NOMO-1 (cell line): ENCODE measurements around the gene LILRB4.
"Not testable (repeated sequence)": the region's sequence is repeated elsewhere in the genome, so short reads cannot be mapped to it uniquely, and the experiment has no call there.

Experiments
- DNase-seq, 2 experiments: peaks; one replicate each; lab custom pipeline; 2025; ENCODE audit not compliant: unreplicated experiment in 2 of 2; lab: John Stamatoyannopoulos, UW

Gene LILRB4

DNA sequence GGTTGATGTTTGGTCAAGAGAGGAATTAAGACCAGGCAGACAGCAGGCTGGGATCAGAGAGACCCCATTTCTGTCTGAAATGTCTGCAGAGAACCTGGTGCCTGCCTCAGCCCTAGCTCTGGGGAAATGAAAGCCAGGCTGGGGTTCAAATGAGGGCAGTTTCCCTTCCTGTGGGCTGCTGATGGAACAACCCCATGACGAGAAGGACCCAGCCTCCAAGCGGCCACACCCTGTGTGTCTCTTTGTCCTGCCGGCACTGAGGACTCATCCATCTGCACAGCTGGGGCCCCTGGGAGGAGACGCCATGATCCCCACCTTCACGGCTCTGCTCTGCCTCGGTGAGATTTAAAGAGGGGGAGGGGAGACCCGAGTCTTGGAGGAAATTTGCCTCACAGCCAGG, at the start of gene LILRB4:
Gene LILRB4 (plus strand): TSS at position 256 of the 400 bp plus-strand sequence. CDS start 49 bp downstream, at position 305.
- DNase-seq = peak; percentile 63 to 74

GRCh38 chr19:54614726-54615125, 48.1 kb upstream of the LILRB4 start:
- DNase-seq = no peak

- DNase-seq = no peak
These were observed 46.7 kb upstream of the LILRB4 start for GRCh38 chr19:54616057-54616456.

GRCh38 chr19:54616821-54617560, 45.8 kb upstream of the LILRB4 start:
- DNase-seq = no peak

GRCh38 chr19:54620464-54620863, 42.3 kb upstream of the LILRB4 start:
- no peak for DNase-seq

DNA sequence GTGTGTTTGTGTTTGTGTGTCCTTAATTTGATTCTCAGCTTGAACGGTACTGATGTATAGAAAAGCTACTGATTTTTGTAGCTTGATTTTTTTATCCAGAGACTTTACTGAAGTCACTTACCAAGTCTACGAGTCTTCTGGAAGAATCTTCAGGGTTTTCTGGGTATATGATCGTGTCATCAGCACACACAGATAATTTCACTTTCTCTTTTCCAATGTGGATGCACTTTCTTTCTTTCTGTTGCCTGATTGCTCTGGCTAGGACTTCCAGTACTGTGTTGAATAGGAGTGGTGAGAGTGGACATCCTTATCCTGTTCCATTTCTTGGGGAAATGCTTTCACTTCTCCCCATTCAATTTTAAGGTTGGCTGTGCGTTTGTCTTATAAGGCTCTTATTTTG, 40.4 kb upstream of the LILRB4 start:
- no peak for DNase-seq

GRCh38 chr19:54624234-54624633, 38.6 kb upstream of the LILRB4 start:
- DNase-seq = not testable (repeated sequence)

GRCh38 chr19:54624934-54625730, 37.7 kb upstream of the LILRB4 start:
- not testable (repeated sequence) for DNase-seq

DNA sequence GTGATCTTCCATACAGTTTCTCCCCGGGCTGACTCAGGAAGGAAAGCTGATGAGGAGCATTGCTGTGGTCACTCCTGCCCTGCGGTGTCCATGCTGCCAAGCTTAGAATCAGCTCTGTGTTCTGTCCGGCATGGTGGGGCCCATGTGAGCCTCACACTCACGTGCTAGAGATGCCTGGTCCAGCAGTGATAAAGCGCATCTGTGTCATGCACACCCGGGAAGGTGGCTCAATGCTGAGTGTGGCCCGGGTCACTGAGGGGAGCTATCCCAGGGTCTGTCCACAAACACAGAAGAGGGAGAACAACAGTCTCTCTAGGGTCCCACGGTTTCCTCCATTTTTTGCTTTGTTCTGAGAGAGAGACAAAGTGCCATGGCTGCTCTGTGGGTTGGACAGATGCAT, 36.0 kb upstream of the LILRB4 start:
- DNase-seq = no peak

- not testable (repeated sequence) for DNase-seq
These were observed 34.9 kb upstream of the LILRB4 start for GRCh38 chr19:54627912-54628311.

DNA sequence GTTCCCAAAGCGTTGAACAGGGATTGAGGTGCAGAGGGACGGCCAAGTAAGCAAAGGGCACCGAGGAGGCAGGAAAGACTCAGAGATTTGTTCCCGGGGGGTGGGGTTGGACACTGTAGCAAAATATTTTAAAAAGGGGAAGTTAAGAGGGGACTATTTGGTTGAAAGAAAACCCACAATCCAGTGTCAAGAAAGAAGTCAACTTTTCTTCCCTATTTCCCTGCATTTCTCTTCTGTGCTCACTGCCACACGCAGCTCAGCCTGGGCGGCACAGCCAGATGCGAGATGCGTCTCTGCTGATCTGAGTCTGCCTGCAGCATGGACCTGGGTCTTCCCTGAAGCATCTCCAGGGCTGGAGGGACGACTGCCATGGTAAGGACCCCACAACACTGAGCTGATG, 32.5 kb upstream of the LILRB4 start, which contains the start of gene LILRB1:
Gene LILRB1 (plus strand): TSS at position 223 of the 400 bp plus-strand sequence. CDS start 590 bp downstream, outside the sequence.
- DNase-seq = peak; percentile 42 to 71

GRCh38 chr19:54630782-54631181, 32.0 kb upstream of the LILRB4 start:
- DNase-seq = no peak

DNA sequence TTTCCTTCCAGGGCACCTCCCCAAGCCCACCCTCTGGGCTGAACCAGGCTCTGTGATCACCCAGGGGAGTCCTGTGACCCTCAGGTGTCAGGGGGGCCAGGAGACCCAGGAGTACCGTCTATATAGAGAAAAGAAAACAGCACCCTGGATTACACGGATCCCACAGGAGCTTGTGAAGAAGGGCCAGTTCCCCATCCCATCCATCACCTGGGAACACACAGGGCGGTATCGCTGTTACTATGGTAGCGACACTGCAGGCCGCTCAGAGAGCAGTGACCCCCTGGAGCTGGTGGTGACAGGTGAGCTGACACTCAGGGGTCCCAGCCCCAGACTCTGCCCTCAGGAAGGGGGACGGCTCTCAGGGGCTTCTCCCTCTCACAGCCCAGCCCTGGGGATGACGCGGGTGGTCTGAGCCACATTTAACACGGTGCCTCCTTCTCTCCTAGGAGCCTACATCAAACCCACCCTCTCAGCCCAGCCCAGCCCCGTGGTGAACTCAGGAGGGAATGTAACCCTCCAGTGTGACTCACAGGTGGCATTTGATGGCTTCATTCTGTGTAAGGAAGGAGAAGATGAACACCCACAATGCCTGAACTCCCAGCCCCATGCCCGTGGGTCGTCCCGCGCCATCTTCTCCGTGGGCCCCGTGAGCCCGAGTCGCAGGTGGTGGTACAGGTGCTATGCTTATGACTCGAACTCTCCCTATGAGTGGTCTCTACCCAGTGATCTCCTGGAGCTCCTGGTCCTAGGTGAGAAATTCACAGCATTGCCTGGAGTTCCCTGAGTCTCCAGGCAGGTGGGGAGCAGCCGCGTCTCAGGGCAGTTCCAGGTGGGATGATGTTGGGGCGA, 31.1 kb upstream of the LILRB4 start:
- not testable (repeated sequence) for DNase-seq

DNA sequence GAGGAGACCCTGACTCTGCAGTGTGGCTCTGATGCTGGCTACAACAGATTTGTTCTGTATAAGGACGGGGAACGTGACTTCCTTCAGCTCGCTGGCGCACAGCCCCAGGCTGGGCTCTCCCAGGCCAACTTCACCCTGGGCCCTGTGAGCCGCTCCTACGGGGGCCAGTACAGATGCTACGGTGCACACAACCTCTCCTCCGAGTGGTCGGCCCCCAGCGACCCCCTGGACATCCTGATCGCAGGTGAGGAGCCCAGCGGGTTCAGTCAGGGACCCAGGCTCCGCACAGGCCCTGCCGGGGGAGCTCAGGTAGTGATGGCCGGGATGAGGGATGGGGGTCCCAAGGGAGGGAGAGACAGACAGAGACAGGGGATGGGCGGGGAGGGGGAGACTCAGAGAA, 30.3 kb upstream of the LILRB4 start:
- not testable (repeated sequence) for DNase-seq

DNA sequence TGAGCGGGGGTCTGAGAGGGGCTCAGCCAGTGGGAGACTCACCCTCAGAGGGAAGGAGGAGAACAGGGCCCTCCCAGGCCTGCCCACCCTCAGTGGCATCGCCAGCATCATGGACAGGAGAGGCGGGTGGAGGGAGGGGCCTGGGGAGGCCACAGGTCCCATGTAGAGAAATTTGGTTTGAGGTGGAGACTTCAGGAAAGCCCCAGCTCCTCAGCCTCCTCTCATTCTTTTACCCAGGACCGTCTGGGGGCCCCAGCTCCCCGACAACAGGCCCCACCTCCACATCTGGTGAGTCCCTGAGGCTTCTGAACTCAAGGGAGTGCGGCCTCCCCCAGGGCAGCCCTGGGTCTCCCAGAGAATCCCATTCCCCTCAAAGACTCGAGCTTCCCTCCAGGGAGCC, 29.4 kb upstream of the LILRB4 start:
- no peak for DNase-seq

DNA sequence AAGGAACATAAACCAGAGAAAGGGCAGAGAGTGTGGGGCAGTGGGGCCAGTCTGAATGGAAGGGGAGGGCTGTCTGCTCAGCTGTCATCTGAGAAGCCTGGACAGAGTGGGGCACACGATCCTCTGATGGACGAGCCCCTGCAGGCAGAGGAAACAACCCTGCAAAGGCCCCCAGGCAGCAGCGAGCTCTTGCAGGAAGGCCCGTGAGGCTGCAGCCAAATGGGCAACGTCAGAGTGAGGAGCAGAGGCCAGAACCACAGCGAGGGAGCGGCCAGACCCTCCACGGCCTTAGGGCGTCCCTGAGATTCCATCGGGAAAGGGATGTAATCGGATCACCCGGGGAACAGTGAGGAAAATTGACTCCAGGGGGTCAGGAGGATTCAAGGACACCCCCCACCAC, 26.7 kb upstream of the LILRB4 start:
- DNase-seq = not testable (repeated sequence)

DNA sequence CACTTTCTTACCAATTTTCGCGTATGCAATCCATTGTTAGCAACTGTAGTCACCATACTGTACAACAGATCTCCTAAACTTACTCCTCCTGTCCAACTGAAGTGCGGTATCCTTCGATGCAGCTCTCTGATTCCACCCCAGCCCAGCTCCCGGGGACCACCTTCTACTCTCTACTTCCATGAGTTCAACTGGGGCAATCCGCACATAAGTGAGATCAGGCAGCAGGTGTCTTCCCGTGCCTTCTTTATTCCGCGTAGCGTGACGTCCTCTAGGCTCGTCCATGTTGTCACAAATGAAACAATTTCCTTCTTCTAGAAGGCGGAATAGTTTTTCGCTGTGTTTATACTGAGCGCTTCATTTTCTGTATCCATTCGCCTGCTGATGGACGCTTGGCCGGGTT, 24.1 kb upstream of the LILRB4 start:
- DNase-seq = no peak

GRCh38 chr19:54642953-54643352, 19.8 kb upstream of the LILRB4 start:
- peak; percentile 23 to 30 for DNase-seq

DNA sequence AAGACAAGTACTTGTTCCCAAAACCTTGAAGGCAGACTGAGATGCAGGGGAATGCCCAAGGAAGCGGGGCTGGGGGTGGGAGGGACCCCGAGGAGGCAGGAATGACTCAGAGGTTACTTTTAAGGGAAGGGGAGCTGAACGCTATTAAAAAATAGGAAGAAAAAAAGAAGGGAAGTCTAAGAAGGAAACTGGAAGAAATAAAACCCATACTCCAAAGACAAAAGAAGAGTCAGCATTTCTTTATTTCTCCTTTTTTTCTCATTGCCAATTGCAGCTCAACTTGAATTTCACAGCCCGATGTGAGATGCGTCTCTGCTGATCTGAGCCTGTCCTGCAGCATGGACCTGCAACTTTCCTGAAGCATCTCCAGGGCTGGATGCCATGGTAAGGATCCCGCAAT, 19.2 kb upstream of the LILRB4 start:
- not testable (repeated sequence) for DNase-seq

DNA sequence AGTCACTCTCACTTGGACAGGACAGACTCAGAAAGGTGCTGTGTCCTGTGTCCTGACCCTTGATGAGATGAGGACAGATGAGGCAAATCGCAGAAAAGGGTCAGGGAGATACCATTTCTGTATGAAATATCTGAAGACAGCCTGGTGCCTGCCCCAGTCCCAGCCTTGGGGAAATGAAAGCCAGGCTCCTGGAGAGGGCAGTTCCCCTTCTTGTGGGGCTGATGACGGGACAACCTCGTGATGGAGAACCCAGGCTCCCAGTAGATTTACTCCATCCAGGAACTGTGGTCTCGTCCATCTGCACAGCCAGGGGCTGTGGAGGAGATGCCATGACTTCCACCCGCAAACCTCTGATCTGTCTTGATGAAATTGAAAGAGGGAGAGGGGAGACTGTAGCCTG, 18.7 kb upstream of the LILRB4 start:
- peak; percentile 26 to 56 for DNase-seq

GRCh38 chr19:54646331-54646841, 16.4 kb upstream of the LILRB4 start:
- no peak for DNase-seq
